ENCODE data around the gene VTI1A.

GRCh38 chr10:112653851-112654250 lies 206.8 kb downstream of the VTI1A start:
- TF ChIP-seq CTCF (IDR thresholded peaks at IDR 0.05; ENCODE audit: control extremely low read depth in 1 of 3, insufficient read depth in 1 of 3, low read depth in 1 of 3, low read length in 3 of 3) (no peak), POLR2A (IDR thresholded peaks at IDR 0.05; ENCODE audit: control extremely low read depth in 1 of 2, low read depth in 2 of 2, low read length in 2 of 2) (no peak), YY1 (IDR thresholded peaks at IDR 0.05; ENCODE audit: low read depth, low read length) (no peak), CBX5 (IDR thresholded peaks at IDR 0.05; ENCODE audit: low read depth, low read length) (no peak), CREB1 (IDR thresholded peaks at IDR 0.05) (no peak), SP2 (IDR thresholded peaks at IDR 0.05; ENCODE audit: low read length) (no peak), RFX5 (IDR thresholded peaks at IDR 0.05; ENCODE audit: borderline replicate concordance, low read depth, low read length) (no peak), RAD21 (IDR thresholded peaks at IDR 0.05 in 1 of 2, conservative IDR thresholded peaks at IDR 0.05 in 1 of 2; ENCODE audit: low read depth in 2 of 2, low read length in 2 of 2) (no peak), POLR2AphosphoS5 (IDR thresholded peaks at IDR 0.05; ENCODE audit: low read depth, low read length) (no peak), TAF1 (IDR thresholded peaks at IDR 0.05; ENCODE audit: low read depth, low read length) (no peak), EZH2 (IDR thresholded peaks at IDR 0.05; ENCODE audit: low read depth, low read length, severe bottlenecking) (no peak)
